ENCODE results near the gene RPP25. TPM values are rescaled to one million over a fixed set of nuclear protein-coding genes. Genes with fewer than 3 reads are reported as not detected.

Gene RPP25
- total and polyA plus RNA-seq, 2 of the 13 experiments (the other 11 are each of a cell fraction or from before 2014, with no cell fraction given): 0.05 to 0.11 TPM

DNA sequence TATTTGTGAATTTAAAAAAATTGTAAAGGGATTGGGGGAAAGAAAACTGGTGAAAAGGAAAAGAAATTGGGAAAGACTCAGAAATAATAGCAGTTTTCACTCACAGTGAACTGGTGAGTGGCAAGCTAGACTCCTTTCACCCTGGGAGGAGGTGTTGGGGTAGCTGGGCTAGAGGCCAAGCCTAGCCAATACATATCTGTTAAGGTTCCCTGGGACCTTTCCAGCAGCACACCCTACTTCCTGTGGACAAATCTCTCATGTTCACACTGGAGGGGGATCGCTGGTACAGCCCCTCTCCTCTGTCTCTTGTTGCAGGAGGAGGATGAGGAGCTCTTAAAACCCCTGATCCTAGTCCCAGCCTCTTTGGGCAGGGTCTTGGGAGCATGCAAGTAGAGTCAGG lies 3.7 kb upstream of the RPP25 start (continued):
- TF ChIP-seq, protein P1, sequence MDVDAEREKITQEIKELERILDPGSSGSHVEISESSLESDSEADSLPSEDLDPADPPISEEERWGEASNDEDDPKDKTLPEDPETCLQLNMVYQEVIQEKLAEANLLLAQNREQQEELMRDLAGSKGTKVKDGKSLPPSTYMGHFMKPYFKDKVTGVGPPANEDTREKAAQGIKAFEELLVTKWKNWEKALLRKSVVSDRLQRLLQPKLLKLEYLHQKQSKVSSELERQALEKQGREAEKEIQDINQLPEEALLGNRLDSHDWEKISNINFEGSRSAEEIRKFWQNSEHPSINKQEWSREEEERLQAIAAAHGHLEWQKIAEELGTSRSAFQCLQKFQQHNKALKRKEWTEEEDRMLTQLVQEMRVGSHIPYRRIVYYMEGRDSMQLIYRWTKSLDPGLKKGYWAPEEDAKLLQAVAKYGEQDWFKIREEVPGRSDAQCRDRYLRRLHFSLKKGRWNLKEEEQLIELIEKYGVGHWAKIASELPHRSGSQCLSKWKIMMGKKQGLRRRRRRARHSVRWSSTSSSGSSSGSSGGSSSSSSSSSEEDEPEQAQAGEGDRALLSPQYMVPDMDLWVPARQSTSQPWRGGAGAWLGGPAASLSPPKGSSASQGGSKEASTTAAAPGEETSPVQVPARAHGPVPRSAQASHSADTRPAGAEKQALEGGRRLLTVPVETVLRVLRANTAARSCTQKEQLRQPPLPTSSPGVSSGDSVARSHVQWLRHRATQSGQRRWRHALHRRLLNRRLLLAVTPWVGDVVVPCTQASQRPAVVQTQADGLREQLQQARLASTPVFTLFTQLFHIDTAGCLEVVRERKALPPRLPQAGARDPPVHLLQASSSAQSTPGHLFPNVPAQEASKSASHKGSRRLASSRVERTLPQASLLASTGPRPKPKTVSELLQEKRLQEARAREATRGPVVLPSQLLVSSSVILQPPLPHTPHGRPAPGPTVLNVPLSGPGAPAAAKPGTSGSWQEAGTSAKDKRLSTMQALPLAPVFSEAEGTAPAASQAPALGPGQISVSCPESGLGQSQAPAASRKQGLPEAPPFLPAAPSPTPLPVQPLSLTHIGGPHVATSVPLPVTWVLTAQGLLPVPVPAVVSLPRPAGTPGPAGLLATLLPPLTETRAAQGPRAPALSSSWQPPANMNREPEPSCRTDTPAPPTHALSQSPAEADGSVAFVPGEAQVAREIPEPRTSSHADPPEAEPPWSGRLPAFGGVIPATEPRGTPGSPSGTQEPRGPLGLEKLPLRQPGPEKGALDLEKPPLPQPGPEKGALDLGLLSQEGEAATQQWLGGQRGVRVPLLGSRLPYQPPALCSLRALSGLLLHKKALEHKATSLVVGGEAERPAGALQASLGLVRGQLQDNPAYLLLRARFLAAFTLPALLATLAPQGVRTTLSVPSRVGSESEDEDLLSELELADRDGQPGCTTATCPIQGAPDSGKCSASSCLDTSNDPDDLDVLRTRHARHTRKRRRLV (CRISPR knock-in tag; IDR thresholded peaks at IDR 0.05): no peak
- TF ChIP-seq ZNF572 (CRISPR knock-in tag; IDR thresholded peaks at IDR 0.05) (no peak), FOXM1 (CRISPR knock-in tag; IDR thresholded peaks at IDR 0.05) (no peak)

DNA sequence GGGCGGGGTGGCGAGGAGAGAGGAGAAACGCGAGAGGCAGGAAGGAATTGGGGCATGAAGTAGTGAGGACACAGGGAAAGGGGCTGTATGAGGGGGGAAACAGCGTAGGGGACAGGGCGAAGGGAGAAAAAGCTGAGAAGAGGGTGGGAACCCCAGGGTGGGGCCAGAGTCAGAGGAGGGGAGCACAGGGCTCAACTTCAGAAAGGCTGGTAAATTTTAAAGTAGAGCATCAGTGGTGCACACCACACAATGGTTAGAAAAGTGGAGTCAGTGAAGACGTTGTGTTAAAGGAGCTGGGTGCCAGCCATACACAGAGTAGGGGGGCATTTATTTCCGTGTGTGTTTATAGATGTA lies 3.0 kb upstream of the RPP25 start:
- no TSS peak for BruUV-seq (replicated peaks)
- Histone ChIP-seq H4K20me1 (ENCODE audit: insufficient read depth, low read length) (no peaks in the 10 kb centered on the region), H3K9ac (ENCODE audit: insufficient read depth, low read depth, low read length) (no peak overlapping the region), H3K4me1 (ENCODE audit: insufficient read depth, low read length) (peaks cover 21% of the 10 kb centered on the region), H3K9me3 (ENCODE audit: low read length) (no peaks in the 10 kb centered on the region), H3K27me3 (ENCODE audit: control insufficient read depth in 1 of 2, insufficient read depth in 2 of 2, low read length in 2 of 2) (peaks cover 5 to 67% of the 10 kb centered on the region in 2 experiments; a peak in 4 of 5 replicates), H2AFZ (ENCODE audit: low read length) (no peak overlapping the region), H3K4me2 (ENCODE audit: low read depth, low read length) (peak overlapping the region; percentile 97; the same call in 1 of the 2 replicates), H3K4me3 (replicated peaks in 1 of 3; ENCODE audit: insufficient read depth in 1 of 3, low read depth in 2 of 3, low read length in 3 of 3) (peak overlapping the region; percentile 56 to 78 (median 63); a peak in 3 of 6 replicates), H3K36me3 (replicated peaks in 1 of 2; ENCODE audit: control insufficient read depth in 1 of 2, insufficient read depth in 2 of 2, low read length in 2 of 2) (no peaks in the 10 kb centered on the region), H3K27ac (ENCODE audit: extremely low read length, insufficient read depth, low read length) (no peak overlapping the region), H3K79me2 (ENCODE audit: insufficient read depth, low read length) (no peaks in the 10 kb centered on the region)
- ChIA-PET POLR2A (interaction anchor here (1.2 kb wide), 1 partner anchor 9 kb away, joined by 3 read pairs; no protein-coding TSS in a partner anchor), CTCF (ENCODE audit: low intra/inter-chr PET ratio, low total read pairs) (no interaction called here)
- ATAC-seq: no peak
- WGBS (ENCODE audit: low lambda C conversion rate): 32% methylated on average over 8 of the region's 8 CpGs
- no peak for FAIRE-seq
- DNase-seq (ENCODE audit: low spot score): no peak
- in situ Hi-C loops (cut with HindIII; ENCODE audit: extremely low pct_ligation_motif_present, low pct_unique_long_range_greater_than_20kb) (loop anchor here (10.0 kb wide), 2 partner anchors 185 to 325 kb away; no protein-coding TSS in a partner anchor), intact Hi-C loops (cut with micrococcal nuclease; ENCODE audit: unreplicated experiment) (no loop called here)
- TF ChIP-seq, protein P2, sequence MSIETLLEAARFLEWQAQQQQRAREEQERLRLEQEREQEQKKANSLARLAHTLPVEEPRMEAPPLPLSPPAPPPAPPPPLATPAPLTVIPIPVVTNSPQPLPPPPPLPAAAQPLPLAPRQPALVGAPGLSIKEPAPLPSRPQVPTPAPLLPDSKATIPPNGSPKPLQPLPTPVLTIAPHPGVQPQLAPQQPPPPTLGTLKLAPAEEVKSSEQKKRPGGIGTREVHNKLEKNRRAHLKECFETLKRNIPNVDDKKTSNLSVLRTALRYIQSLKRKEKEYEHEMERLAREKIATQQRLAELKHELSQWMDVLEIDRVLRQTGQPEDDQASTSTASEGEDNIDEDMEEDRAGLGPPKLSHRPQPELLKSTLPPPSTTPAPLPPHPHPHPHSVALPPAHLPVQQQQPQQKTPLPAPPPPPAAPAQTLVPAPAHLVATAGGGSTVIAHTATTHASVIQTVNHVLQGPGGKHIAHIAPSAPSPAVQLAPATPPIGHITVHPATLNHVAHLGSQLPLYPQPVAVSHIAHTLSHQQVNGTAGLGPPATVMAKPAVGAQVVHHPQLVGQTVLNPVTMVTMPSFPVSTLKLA (IDR thresholded peaks at IDR 0.05): no peak
- no peak for TF ChIP-seq DMAP1 (CRISPR knock-in tag; IDR thresholded peaks at IDR 0.05)
- TF ChIP-seq, protein P3, sequence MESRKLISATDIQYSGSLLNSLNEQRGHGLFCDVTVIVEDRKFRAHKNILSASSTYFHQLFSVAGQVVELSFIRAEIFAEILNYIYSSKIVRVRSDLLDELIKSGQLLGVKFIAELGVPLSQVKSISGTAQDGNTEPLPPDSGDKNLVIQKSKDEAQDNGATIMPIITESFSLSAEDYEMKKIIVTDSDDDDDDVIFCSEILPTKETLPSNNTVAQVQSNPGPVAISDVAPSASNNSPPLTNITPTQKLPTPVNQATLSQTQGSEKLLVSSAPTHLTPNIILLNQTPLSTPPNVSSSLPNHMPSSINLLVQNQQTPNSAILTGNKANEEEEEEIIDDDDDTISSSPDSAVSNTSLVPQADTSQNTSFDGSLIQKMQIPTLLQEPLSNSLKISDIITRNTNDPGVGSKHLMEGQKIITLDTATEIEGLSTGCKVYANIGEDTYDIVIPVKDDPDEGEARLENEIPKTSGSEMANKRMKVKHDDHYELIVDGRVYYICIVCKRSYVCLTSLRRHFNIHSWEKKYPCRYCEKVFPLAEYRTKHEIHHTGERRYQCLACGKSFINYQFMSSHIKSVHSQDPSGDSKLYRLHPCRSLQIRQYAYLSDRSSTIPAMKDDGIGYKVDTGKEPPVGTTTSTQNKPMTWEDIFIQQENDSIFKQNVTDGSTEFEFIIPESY (CRISPR knock-in tag; IDR thresholded peaks at IDR 0.05): no peak
- TF ChIP-seq, protein P4, sequence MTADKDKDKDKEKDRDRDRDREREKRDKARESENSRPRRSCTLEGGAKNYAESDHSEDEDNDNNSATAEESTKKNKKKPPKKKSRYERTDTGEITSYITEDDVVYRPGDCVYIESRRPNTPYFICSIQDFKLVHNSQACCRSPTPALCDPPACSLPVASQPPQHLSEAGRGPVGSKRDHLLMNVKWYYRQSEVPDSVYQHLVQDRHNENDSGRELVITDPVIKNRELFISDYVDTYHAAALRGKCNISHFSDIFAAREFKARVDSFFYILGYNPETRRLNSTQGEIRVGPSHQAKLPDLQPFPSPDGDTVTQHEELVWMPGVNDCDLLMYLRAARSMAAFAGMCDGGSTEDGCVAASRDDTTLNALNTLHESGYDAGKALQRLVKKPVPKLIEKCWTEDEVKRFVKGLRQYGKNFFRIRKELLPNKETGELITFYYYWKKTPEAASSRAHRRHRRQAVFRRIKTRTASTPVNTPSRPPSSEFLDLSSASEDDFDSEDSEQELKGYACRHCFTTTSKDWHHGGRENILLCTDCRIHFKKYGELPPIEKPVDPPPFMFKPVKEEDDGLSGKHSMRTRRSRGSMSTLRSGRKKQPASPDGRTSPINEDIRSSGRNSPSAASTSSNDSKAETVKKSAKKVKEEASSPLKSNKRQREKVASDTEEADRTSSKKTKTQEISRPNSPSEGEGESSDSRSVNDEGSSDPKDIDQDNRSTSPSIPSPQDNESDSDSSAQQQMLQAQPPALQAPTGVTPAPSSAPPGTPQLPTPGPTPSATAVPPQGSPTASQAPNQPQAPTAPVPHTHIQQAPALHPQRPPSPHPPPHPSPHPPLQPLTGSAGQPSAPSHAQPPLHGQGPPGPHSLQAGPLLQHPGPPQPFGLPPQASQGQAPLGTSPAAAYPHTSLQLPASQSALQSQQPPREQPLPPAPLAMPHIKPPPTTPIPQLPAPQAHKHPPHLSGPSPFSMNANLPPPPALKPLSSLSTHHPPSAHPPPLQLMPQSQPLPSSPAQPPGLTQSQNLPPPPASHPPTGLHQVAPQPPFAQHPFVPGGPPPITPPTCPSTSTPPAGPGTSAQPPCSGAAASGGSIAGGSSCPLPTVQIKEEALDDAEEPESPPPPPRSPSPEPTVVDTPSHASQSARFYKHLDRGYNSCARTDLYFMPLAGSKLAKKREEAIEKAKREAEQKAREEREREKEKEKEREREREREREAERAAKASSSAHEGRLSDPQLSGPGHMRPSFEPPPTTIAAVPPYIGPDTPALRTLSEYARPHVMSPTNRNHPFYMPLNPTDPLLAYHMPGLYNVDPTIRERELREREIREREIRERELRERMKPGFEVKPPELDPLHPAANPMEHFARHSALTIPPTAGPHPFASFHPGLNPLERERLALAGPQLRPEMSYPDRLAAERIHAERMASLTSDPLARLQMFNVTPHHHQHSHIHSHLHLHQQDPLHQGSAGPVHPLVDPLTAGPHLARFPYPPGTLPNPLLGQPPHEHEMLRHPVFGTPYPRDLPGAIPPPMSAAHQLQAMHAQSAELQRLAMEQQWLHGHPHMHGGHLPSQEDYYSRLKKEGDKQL (CRISPR knock-in tag; IDR thresholded peaks at IDR 0.05; ENCODE audit: low read depth): no peak

All from HepG2 (cell line).